ENCODE results near the gene PCBP3. TPM values are rescaled to one million over a fixed set of nuclear protein-coding genes. Genes with fewer than 3 reads are reported as not detected.

PCBP3 gene
- total RNA-seq, 2 donors from 2014 or later, result 2.1 to 5.3 TPM

DNA sequence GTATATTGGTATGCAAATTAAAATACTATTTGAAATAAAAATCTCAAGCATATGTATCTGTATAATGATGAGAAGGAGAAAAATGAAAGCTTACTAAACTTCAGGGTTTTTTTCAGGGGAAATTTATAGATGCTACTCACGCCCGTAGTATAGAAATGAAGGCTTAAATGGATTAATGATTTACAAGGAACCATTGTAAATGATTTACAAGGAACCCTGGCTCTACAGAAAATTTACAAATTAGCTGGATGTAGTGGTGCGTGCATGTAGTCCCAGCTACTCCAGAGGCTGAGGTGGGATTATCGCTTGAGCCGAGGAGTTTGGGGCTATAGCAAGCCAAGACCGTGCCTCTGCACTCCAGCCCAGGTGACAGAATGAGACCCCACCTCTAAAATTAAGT, 150.5 kb downstream of the PCBP3 start:
- Histone ChIP-seq H3K4me1 (no peaks in the 10 kb centered on the region), H3K9ac (ENCODE audit: low read depth in 2 of 2, low read length in 2 of 2) (no peak overlapping the region), H3K36me3 (no peaks in the 10 kb centered on the region), H3K27me3 (no peaks in the 10 kb centered on the region), H3K9me3 (no peaks in the 10 kb centered on the region), H3K4me3 (no peak overlapping the region), H3K27ac (no peak overlapping the region)
- no peak for DNase-seq
- TF ChIP-seq, protein P1, sequence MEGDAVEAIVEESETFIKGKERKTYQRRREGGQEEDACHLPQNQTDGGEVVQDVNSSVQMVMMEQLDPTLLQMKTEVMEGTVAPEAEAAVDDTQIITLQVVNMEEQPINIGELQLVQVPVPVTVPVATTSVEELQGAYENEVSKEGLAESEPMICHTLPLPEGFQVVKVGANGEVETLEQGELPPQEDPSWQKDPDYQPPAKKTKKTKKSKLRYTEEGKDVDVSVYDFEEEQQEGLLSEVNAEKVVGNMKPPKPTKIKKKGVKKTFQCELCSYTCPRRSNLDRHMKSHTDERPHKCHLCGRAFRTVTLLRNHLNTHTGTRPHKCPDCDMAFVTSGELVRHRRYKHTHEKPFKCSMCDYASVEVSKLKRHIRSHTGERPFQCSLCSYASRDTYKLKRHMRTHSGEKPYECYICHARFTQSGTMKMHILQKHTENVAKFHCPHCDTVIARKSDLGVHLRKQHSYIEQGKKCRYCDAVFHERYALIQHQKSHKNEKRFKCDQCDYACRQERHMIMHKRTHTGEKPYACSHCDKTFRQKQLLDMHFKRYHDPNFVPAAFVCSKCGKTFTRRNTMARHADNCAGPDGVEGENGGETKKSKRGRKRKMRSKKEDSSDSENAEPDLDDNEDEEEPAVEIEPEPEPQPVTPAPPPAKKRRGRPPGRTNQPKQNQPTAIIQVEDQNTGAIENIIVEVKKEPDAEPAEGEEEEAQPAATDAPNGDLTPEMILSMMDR (IDR thresholded peaks at IDR 0.05), result no peak
- intact Hi-C loops (cut with DNase I), result no loop called here

DNA sequence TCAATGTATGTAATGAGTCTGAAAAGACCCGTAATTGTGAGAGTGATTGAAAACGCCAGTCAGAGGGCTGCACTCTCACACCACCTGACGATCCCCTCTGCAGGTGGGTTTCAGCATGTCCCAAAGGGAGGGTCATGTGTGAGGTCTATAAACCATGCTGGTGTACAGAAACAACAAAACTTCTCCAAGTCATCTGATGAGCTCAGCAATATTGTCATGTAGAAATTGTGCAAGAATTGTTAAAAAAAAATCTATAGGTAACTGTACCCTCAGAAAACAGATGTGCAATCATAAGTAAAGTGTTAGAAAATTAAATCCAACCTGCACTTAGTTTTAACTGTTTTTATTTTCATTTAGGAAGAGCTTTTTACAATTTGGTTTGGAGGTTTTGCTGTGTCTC, 152.5 kb downstream of the PCBP3 start:
- no peak overlapping the region for H3K9ac ChIP-seq (ENCODE audit: low read depth in 2 of 2, low read length in 2 of 2)
- TF ChIP-seq, protein P1 (IDR thresholded peaks at IDR 0.05), result no peak
- H3K9me3 ChIP-seq, result no peaks in the 10 kb centered on the region
- intact Hi-C loops (cut with DNase I), result loop anchor here (5.0 kb wide), 1 partner anchor 51 kb away; no protein-coding TSS in a partner anchor
- H3K27ac ChIP-seq, result no peak overlapping the region
- DNase-seq, result no peak
- no peaks in the 10 kb centered on the region for H3K36me3 ChIP-seq
- H3K27me3 ChIP-seq, result no peaks in the 10 kb centered on the region
- H3K4me1 ChIP-seq, result no peaks in the 10 kb centered on the region
- no peak overlapping the region for H3K4me3 ChIP-seq

DNA sequence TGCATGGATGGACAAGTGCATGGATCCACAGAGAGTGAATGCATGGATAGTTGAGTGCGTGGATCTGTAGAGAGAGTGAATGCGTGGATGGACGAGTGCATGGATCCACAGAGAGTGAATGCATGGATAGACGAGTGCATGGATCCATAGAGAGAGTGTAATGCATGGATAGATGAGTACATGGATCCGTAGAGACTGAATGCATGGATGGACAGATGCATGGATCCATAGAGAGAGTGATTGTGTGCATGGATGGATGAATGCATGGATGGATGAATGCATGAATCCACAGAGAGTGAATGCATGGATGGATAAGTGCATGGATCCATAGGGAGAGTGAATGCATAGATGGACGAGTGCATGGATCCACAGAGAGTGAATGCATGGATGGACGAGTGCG, 153.8 kb downstream of the PCBP3 start:
- H3K36me3 ChIP-seq, result no peaks in the 10 kb centered on the region

DNA sequence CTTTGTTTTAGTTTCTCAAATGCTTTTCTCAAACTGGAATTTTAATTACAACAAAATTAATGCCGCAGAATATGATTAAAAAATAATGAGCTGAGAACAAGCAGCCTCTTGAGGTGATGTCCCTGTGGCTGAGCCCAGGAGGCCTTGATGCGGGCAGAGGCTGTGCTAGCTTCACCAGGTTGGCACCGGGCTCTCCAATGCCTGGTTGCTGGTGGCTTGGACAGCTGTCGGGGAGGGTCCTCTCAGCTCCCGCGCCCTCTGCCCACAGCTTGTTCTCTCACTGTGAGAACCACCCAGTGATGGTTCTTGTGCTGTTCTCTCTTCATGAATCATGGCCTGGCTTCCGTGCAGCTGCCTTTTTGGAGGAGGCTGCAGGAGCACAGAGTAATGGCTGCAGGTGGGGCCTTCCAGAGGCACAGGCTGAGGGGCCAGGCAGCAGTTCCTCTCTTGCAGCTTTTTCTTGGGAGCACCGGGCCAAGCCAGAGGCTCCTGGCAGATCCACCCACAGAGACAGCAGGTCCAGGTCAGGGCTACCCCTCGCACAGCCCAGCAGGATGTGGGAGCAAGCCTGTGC, 156.3 kb downstream of the PCBP3 start:
- Histone ChIP-seq H3K36me3 (no peaks in the 10 kb centered on the region), H3K9me3 (no peaks in the 10 kb centered on the region), H3K9ac (ENCODE audit: low read depth in 2 of 2, low read length in 2 of 2) (no peak overlapping the region), H3K4me3 (no peak overlapping the region), H3K27me3 (no peaks in the 10 kb centered on the region), H3K27ac (no peak overlapping the region), H3K4me1 (no peaks in the 10 kb centered on the region)
- intact Hi-C loops (cut with DNase I), result loop anchor here (5.0 kb wide), 1 partner anchor 47 kb away; no protein-coding TSS in a partner anchor
- TF ChIP-seq, protein P1 (IDR thresholded peaks at IDR 0.05), result no peak
- DNase-seq, result no peak

More for the DNA sequence above, 153.8 kb downstream of the PCBP3 start:
- TF ChIP-seq, protein P1 (IDR thresholded peaks at IDR 0.05), result no peak
- H3K9me3 ChIP-seq, result no peaks in the 10 kb centered on the region
- H3K4me3 ChIP-seq, result no peak overlapping the region
- no peaks in the 10 kb centered on the region for H3K27me3 ChIP-seq
- no peak overlapping the region for H3K9ac ChIP-seq (ENCODE audit: low read depth in 2 of 2, low read length in 2 of 2)
- no peak for DNase-seq
- intact Hi-C loops (cut with DNase I), result loop anchor here (5.0 kb wide), 1 partner anchor 50 kb away; no protein-coding TSS in a partner anchor
- H3K27ac ChIP-seq, result no peak overlapping the region
- no peaks in the 10 kb centered on the region for H3K4me1 ChIP-seq

DNA sequence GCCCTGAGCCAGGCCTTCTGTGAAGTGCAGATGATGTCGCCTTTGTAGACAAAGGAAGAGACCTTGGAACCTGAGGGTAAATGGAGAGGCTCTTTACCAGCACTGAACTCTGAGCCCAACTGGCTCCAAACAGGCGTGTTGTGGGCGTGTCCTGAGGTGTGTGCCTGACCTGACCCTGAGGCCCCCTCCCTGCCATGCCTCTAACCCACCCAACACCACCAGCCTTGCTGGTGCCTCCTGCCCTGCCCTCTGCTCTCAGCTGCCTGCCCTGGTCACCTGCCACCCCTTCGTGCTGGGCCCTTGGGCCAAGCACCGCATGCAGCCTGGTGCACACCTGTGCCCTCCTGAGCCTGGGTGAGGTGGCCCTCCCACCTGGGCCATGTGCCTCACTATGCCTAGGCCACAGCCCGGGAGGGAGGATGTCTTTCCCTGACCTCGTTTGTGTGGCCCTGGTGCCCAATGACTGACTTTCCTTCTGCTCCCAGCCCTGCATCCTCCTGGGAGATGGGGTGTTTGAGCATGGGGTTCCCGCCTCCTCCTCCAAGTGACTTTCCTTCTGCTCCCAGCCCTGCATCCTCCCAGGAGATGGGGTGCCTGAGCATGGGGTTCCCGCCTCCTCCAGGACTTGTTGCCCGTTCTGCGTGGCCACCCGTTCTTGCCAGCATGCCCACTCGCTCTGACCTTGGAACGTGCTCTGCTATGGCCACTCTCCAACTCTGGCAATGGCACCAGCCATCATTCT, 157.0 kb downstream of the PCBP3 start:
- no peaks in the 10 kb centered on the region for H3K4me1 ChIP-seq
- H3K36me3 ChIP-seq, result no peaks in the 10 kb centered on the region
- TF ChIP-seq, protein P1 (IDR thresholded peaks at IDR 0.05), result no peak
- no peak for DNase-seq
- no peak overlapping the region for H3K4me3 ChIP-seq
- intact Hi-C loops (cut with DNase I), result no loop called here
- H3K9me3 ChIP-seq, result no peaks in the 10 kb centered on the region
- no peaks in the 10 kb centered on the region for H3K27me3 ChIP-seq
- H3K9ac ChIP-seq (ENCODE audit: low read depth in 2 of 2, low read length in 2 of 2), result no peak overlapping the region
- no peak overlapping the region for H3K27ac ChIP-seq
